Thoracic aorta (tissue), 2 donors: ENCODE results near the gene INTS13. TPM values are rescaled to one million over a fixed set of nuclear protein-coding genes. Genes with fewer than 3 reads are reported as not detected.
A peak's percentile ranks its signal among the peaks of the same experiment; 100 is the strongest.
"Not testable (repeated sequence)": the region's sequence is repeated elsewhere in the genome, so short reads cannot be mapped to it uniquely, and the experiment has no call there.

Source experiments
- ATAC-seq: fragments of 150-250 bp; one replicate; pipeline ENCODE4 v1.8.0; 2017; ENCODE audit warnings: low read depth; ENCODE audit not compliant: insufficient number of reproducible peaks, low FRiP score
- DNase-seq: peaks from one replicate; pipeline ENCODE4 v3.0.0-alpha.2; 2020; ENCODE audit warnings: low spot score
- H3K27ac ChIP-seq, 2 donors: fragments of 200-600 bp; sonication (generic); 1 replicate in 1 of 2; 2 replicates in 1 of 2; pipeline ENCODE4 v1.5.1; 2016; ENCODE audit warnings: mild to moderate bottlenecking in 2 of 2, moderate library complexity in 2 of 2
- H3K27me3 ChIP-seq: fragments of 200-600 bp; sonication (generic); replicated peaks from 2 replicates; pipeline ENCODE4 v1.6.0; 2016; ENCODE audit warnings: mild to moderate bottlenecking; ENCODE audit not compliant: insufficient read depth
- H3K36me3 ChIP-seq: fragments of 200-600 bp; sonication (generic); one replicate; pipeline ENCODE4 v1.5.1; 2016
- H3K4me1 ChIP-seq, 2 donors: fragments of 200-600 bp; sonication (generic); 1 replicate in 1 of 2; 2 replicates in 1 of 2; pipeline versions ENCODE4 v1.5.1 to v1.6.0; 2016; ENCODE audit warnings: low read depth in 2 of 2, mild to moderate bottlenecking in 1 of 2; ENCODE audit not compliant: control insufficient read depth in 1 of 2
- H3K4me3 ChIP-seq: fragments of 200-600 bp; sonication (generic); 2 replicates; pipeline ENCODE4 v1.5.1; 2016; ENCODE audit warnings: mild to moderate bottlenecking
- H3K9me3 ChIP-seq: fragments of 200-600 bp; sonication (generic); 2 replicates; pipeline ENCODE4 v1.5.1; 2016
- CTCF ChIP-seq: fragments of 200-600 bp; sonication (generic); IDR thresholded peaks from one replicate; pipeline ENCODE4 v1.5.1; 2019; ENCODE audit warnings: antibody characterized with exemption
- total RNA-seq, 2 donors: library from RNA; depleted of rRNA; stranded (reverse); fragments of >200 nt; gene quantifications; one replicate each; pipeline versions ENCODE4 v1.1.0 to v1.2.3, GENCODE V29; 2016

The INTS13 gene
- total RNA-seq, 2 donors from 2014 or later, result 5.7 to 15.0 TPM

- no peaks in the 10 kb centered on the region for H3K27me3 ChIP-seq
- H3K36me3 ChIP-seq, result peaks cover 2% of the 10 kb centered on the region
- no peak for TF ChIP-seq CTCF
Observed at GRCh38 chr12:26919216-26919555, 18.6 kb downstream of the INTS13 start.

GRCh38 chr12:26918321-26919215 is 19.2 kb downstream of the INTS13 start:
- no peaks in the 10 kb centered on the region for H3K4me1 ChIP-seq
- ATAC-seq, result no peak

More at GRCh38 chr12:26919216-26919555, 18.6 kb downstream of the INTS13 start:
- Histone ChIP-seq H3K27ac (no peak overlapping the region), H3K4me3 (no peak overlapping the region), H3K4me1 (no peaks in the 10 kb centered on the region), H3K9me3 (no peaks in the 10 kb centered on the region)
- DNase-seq, result no peak
- no peak for ATAC-seq

DNA sequence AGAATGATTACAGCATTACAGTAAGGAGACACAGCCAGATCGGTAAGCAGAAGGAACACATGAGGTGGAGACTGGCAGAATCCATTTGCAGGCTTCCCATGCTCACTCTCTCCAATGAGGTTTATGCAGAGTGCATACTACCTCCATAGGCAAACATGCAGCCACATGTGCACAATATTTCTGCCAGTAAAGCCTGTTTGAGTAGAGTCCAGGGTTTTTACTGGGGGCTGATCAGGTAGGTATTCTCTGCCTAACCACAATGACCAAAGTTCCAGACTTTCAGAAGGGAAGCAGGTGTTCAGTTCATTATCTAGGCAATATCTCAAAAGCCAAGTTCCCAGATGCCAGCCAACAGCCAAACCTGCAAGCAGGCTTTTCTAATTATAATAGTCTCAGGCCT is 31.1 kb downstream of the INTS13 start:
- TF ChIP-seq CTCF, result no peak
- ATAC-seq (no peak), DNase-seq (no peak)
- H3K27ac ChIP-seq, result no peak overlapping the region
- H3K4me3 ChIP-seq, result no peak overlapping the region
- H3K36me3 ChIP-seq, result peaks cover 6% of the 10 kb centered on the region
- H3K9me3 ChIP-seq, result no peaks in the 10 kb centered on the region
- H3K27me3 ChIP-seq, result no peaks in the 10 kb centered on the region
- H3K4me1 ChIP-seq, result no peaks in the 10 kb centered on the region

More at GRCh38 chr12:26918321-26919215, 19.2 kb downstream of the INTS13 start:
- no peak overlapping the region for H3K4me3 ChIP-seq
- no peaks in the 10 kb centered on the region for H3K36me3 ChIP-seq
- no peak for DNase-seq
- peak; percentile 17 for TF ChIP-seq CTCF
- H3K9me3 ChIP-seq, result no peaks in the 10 kb centered on the region
- no peaks in the 10 kb centered on the region for H3K27me3 ChIP-seq
- H3K27ac ChIP-seq, result no peak overlapping the region

- Histone ChIP-seq H3K27me3 (no peaks in the 10 kb centered on the region), H3K4me1 (no peaks in the 10 kb centered on the region), H3K9me3 (no peaks in the 10 kb centered on the region), H3K4me3 (no peak overlapping the region), H3K27ac (no peak overlapping the region), H3K36me3 (peaks cover 5% of the 10 kb centered on the region)
- DNase-seq (no peak), ATAC-seq (no peak)
- TF ChIP-seq CTCF, result no peak
Observed at GRCh38 chr12:26906024-26906423, 31.8 kb downstream of the INTS13 start.

DNA sequence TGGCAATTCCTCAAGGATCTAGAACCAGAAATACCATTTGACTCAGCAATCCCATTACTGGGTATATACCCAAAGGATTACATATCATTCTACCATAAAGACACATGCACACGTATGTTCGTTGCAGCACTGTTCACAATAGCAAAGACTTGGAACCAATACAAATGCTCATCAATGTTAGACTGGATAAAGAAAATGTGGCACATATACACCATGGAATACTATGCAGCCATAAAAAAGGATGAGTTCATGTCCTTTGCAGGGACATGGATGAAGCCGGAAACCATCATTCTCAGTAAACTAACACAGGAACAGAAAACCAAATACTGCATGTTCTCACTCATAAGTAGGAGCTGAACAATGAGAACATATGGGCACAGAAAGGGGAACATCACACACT is 34.4 kb downstream of the INTS13 start:
- not testable (repeated sequence) for H3K9me3 ChIP-seq, ATAC-seq, H3K36me3 ChIP-seq, H3K27me3 ChIP-seq, H3K4me3 ChIP-seq, H3K27ac ChIP-seq, DNase-seq, H3K4me1 ChIP-seq
